ENCODE data around the gene CAMTA1. TPM values are rescaled to one million over a fixed set of nuclear protein-coding genes. Genes with fewer than 3 reads are reported as not detected.

CAMTA1 gene
- total and polyA plus RNA-seq, 4 donors: 18.0 to 93.5 (median 35.8) TPM

DNA sequence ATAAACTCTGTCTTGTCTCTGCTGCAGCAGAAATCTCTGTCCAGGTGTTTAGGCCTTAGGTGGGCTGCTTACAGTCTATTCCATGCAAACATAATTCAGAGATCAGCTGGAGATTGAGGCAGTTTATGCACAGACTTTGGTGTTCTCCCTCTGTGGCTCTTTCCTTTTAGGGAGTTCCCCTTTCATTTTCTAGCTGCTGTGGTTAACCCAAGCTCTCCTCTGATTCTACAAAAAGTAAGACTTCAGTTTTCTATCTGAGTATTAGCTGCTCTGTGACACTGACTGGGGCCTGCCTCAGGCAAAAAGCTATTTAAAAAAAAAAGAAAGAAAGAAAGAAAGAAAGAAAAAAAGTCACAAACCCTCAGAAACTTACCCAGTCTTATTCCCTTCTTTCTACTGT is 211.1 kb downstream of the CAMTA1 start:
- Histone ChIP-seq H3K4me1 (ENCODE audit: control insufficient read depth in 4 of 4, insufficient read depth in 4 of 4, low read length in 3 of 4) (no peaks in the 10 kb centered on the region), H3K4me3 (ENCODE audit: low read depth in 1 of 3, low read length in 3 of 3) (no peak overlapping the region), H3K36me3 (ENCODE audit: control insufficient read depth in 4 of 4, insufficient read depth in 3 of 4, low read depth in 1 of 4, low read length in 3 of 4) (no peaks in the 10 kb centered on the region), H3K27ac (ENCODE audit: low read depth in 1 of 2, low read length in 2 of 2) (no peak overlapping the region), H3K9me3 (ENCODE audit: control insufficient read depth in 4 of 4, low read length in 3 of 4) (no peaks in the 10 kb centered on the region), H3K27me3 (ENCODE audit: control insufficient read depth in 4 of 4, insufficient read depth in 4 of 4, low read length in 3 of 4) (no peaks in the 10 kb centered on the region), H3K9ac (ENCODE audit: low read depth in 1 of 2, low read length in 2 of 2) (no peak overlapping the region)
- TF ChIP-seq RXRA (IDR thresholded peaks at IDR 0.05) (no peak), FOXA1 (IDR thresholded peaks at IDR 0.05) (no peak), JUND (IDR thresholded peaks at IDR 0.05) (no peak), HNF4G (IDR thresholded peaks at IDR 0.05) (no peak), FOXA2 (IDR thresholded peaks at IDR 0.05) (no peak), HNF4A (conservative IDR thresholded peaks at IDR 0.05) (no peak), RAD21 (IDR thresholded peaks at IDR 0.05) (no peak), NR2F2 (IDR thresholded peaks at IDR 0.05) (no peak), TAF1 (conservative IDR thresholded peaks at IDR 0.05) (no peak), GABPA (IDR thresholded peaks at IDR 0.05 in 1 of 2, conservative IDR thresholded peaks at IDR 0.05 in 1 of 2) (no peak), EGR1 (IDR thresholded peaks at IDR 0.05; ENCODE audit: low read depth in 2 of 2) (no peak), MAX (IDR thresholded peaks at IDR 0.05) (no peak), REST (IDR thresholded peaks at IDR 0.05) (no peak), YY1 (IDR thresholded peaks at IDR 0.05) (no peak), SP1 (IDR thresholded peaks at IDR 0.05) (no peak), ATF3 (IDR thresholded peaks at IDR 0.05) (no peak)
- TF ChIP-seq, protein P1, sequence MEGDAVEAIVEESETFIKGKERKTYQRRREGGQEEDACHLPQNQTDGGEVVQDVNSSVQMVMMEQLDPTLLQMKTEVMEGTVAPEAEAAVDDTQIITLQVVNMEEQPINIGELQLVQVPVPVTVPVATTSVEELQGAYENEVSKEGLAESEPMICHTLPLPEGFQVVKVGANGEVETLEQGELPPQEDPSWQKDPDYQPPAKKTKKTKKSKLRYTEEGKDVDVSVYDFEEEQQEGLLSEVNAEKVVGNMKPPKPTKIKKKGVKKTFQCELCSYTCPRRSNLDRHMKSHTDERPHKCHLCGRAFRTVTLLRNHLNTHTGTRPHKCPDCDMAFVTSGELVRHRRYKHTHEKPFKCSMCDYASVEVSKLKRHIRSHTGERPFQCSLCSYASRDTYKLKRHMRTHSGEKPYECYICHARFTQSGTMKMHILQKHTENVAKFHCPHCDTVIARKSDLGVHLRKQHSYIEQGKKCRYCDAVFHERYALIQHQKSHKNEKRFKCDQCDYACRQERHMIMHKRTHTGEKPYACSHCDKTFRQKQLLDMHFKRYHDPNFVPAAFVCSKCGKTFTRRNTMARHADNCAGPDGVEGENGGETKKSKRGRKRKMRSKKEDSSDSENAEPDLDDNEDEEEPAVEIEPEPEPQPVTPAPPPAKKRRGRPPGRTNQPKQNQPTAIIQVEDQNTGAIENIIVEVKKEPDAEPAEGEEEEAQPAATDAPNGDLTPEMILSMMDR (IDR thresholded peaks at IDR 0.05; ENCODE audit: low read depth, low read length, missing input control): no peak
- TF ChIP-seq, protein P2, sequence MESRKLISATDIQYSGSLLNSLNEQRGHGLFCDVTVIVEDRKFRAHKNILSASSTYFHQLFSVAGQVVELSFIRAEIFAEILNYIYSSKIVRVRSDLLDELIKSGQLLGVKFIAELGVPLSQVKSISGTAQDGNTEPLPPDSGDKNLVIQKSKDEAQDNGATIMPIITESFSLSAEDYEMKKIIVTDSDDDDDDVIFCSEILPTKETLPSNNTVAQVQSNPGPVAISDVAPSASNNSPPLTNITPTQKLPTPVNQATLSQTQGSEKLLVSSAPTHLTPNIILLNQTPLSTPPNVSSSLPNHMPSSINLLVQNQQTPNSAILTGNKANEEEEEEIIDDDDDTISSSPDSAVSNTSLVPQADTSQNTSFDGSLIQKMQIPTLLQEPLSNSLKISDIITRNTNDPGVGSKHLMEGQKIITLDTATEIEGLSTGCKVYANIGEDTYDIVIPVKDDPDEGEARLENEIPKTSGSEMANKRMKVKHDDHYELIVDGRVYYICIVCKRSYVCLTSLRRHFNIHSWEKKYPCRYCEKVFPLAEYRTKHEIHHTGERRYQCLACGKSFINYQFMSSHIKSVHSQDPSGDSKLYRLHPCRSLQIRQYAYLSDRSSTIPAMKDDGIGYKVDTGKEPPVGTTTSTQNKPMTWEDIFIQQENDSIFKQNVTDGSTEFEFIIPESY (IDR thresholded peaks at IDR 0.05): no peak
- no peak for DNase-seq (ENCODE audit: low spot score)

Data from liver (tissue), 9 donors.